OCI-LY3 (cell line): ENCODE data around the gene DOCK11.

Experiments
- H2AFZ ChIP-seq: fragments of 200-600, 300-600 bp; shearing (Covaris generic); 2 replicates; pipeline ENCODE4 v1.6.0; 2014; ENCODE audit warnings: antibody characterized with exemption, low read depth, low read length
- H3K27ac ChIP-seq: fragments of 200-600, 300-600 bp; sonication (generic); 2 replicates; pipeline ENCODE4 v1.5.1; 2014; ENCODE audit warnings: mild to moderate bottlenecking, low read length, moderate library complexity, mixed read lengths
- H3K27me3 ChIP-seq: fragments of 200-600, 300-600 bp; sonication (generic); 2 replicates; pipeline ENCODE4 v1.6.1; 2014; ENCODE audit warnings: low read depth, low read length, mixed read lengths
- H3K36me3 ChIP-seq: fragments of 200-600, 300-600 bp; sonication (generic); replicated peaks from 2 replicates; pipeline ENCODE3; 2014; ENCODE audit warnings: low read depth, low read length, mixed read lengths
- H3K4me1 ChIP-seq: fragments of 300-600, 200-600 bp; sonication (generic); 2 replicates; pipeline ENCODE4 v1.6.1; 2014; ENCODE audit warnings: low read length, mixed read lengths
- H3K4me2 ChIP-seq: fragments of 200-600, 300-600 bp; sonication (generic); 2 replicates; pipeline ENCODE4 v1.6.1; 2014; ENCODE audit warnings: low read length, mixed read lengths
- H3K4me3 ChIP-seq: fragments of 300-600, 200-600 bp; sonication (generic); 2 replicates; pipeline ENCODE4 v1.5.1; 2014; ENCODE audit warnings: antibody characterized with exemption, mild to moderate bottlenecking, low read length, moderate library complexity
- H3K79me2 ChIP-seq: fragments of 300-600, 200-600 bp; shearing (Covaris generic); 2 replicates; pipeline ENCODE4 v1.6.1; 2014; ENCODE audit warnings: mild to moderate bottlenecking, low read length, mixed read lengths
- H3K9ac ChIP-seq: fragments of 300-600, 200-600 bp; shearing (Covaris generic); 2 replicates; pipeline ENCODE4 v1.6.0; 2014; ENCODE audit warnings: mild to moderate bottlenecking, low read length, moderate library complexity
- H3K9me3 ChIP-seq: fragments of 200-600, 300-600 bp; shearing (Covaris generic); 2 replicates; pipeline ENCODE4 v1.6.1; 2014; ENCODE audit warnings: low read length, mixed read lengths; ENCODE audit not compliant: insufficient read depth
- H4K20me1 ChIP-seq: fragments of 200-600, 300-600 bp; sonication (generic); 2 replicates; pipeline ENCODE4 v1.6.1; 2016; ENCODE audit warnings: low read length, mixed read lengths; ENCODE audit not compliant: insufficient read depth
- CTCF ChIP-seq: fragments of 200-600, 300-600 bp; sonication (generic); IDR thresholded peaks from 2 replicates; pipeline ENCODE4 v1.5.1; 2014; ENCODE audit warnings: antibody characterized with exemption, low read length, low read depth
- EZH2phosphoT487 ChIP-seq: fragments of 200-600 bp; shearing (Covaris generic); IDR thresholded peaks from 2 replicates; pipeline ENCODE4 v1.6.1; 2018; ENCODE audit warnings: antibody characterized with exemption, mixed run types, low read depth

DOCK11 gene

GRCh38 chrX:118677318-118677717, 181.7 kb downstream of the DOCK11 start:
- Histone ChIP-seq H3K27me3 (no peaks in the 10 kb centered on the region), H3K27ac (no peak overlapping the region), H3K79me2 (no peaks in the 10 kb centered on the region), H2AFZ (no peak overlapping the region), H3K4me2 (no peak overlapping the region), H3K9ac (no peak overlapping the region), H3K9me3 (no peaks in the 10 kb centered on the region), H3K36me3 (no peaks in the 10 kb centered on the region), H4K20me1 (no peaks in the 10 kb centered on the region), H3K4me3 (no peak overlapping the region), H3K4me1 (no peaks in the 10 kb centered on the region)
- TF ChIP-seq EZH2phosphoT487, result no peak

DNA sequence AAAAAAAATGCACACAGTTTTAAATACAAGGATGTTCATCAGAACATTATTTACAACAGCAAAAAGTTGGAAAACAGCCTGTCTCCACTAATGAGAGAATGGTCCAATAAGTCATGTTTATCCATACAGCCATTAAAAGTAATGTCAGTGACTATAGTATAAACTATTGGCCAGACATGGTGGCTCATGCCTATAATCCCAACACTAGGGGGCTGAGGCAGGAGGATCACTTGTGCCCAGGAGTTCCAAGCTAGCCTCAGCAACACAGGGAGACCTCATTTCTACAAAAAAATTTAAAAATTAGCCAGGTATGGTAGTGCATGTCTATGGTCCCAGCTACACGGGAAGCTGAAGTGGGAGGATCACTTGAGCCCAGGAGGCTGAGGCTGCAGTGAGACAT, 183.7 kb downstream of the DOCK11 start:
- Histone ChIP-seq H3K9ac (no peak overlapping the region), H3K27ac (no peak overlapping the region), H3K4me2 (no peak overlapping the region), H4K20me1 (no peaks in the 10 kb centered on the region), H3K9me3 (no peaks in the 10 kb centered on the region), H3K4me1 (no peaks in the 10 kb centered on the region), H3K27me3 (no peaks in the 10 kb centered on the region), H3K79me2 (no peaks in the 10 kb centered on the region), H3K36me3 (no peaks in the 10 kb centered on the region), H2AFZ (no peak overlapping the region), H3K4me3 (no peak overlapping the region)
- TF ChIP-seq CTCF, result no peak
- no peak for TF ChIP-seq EZH2phosphoT487

GRCh38 chrX:118682258-118683014, 186.8 kb downstream of the DOCK11 start:
- H3K36me3 ChIP-seq, result no peaks in the 10 kb centered on the region
- H3K27ac ChIP-seq, result no peak overlapping the region
- TF ChIP-seq EZH2phosphoT487, result no peak
- no peak for TF ChIP-seq CTCF
- no peak overlapping the region for H3K4me2 ChIP-seq
- no peak overlapping the region for H3K9ac ChIP-seq
- H2AFZ ChIP-seq, result no peak overlapping the region
- no peak overlapping the region for H3K4me3 ChIP-seq
- H3K4me1 ChIP-seq, result no peaks in the 10 kb centered on the region
- H3K27me3 ChIP-seq, result no peaks in the 10 kb centered on the region
- no peaks in the 10 kb centered on the region for H4K20me1 ChIP-seq
- no peaks in the 10 kb centered on the region for H3K79me2 ChIP-seq
- no peaks in the 10 kb centered on the region for H3K9me3 ChIP-seq

- no peaks in the 10 kb centered on the region for H3K9me3 ChIP-seq
- TF ChIP-seq CTCF (no peak), EZH2phosphoT487 (no peak)
- no peaks in the 10 kb centered on the region for H3K79me2 ChIP-seq
- H4K20me1 ChIP-seq, result no peaks in the 10 kb centered on the region
- H2AFZ ChIP-seq, result no peak overlapping the region
- H3K36me3 ChIP-seq, result no peaks in the 10 kb centered on the region
- H3K4me1 ChIP-seq, result no peaks in the 10 kb centered on the region
- H3K9ac ChIP-seq, result no peak overlapping the region
- H3K4me2 ChIP-seq, result no peak overlapping the region
- H3K27ac ChIP-seq, result no peak overlapping the region
- no peaks in the 10 kb centered on the region for H3K27me3 ChIP-seq
- no peak overlapping the region for H3K4me3 ChIP-seq
Observed at GRCh38 chrX:118685393-118685792, 189.8 kb downstream of the DOCK11 start.
